B cell (primary cell): ENCODE data around the gene PLXNA3.

Source experiments
- EZH2 ChIP-seq: IDR thresholded peaks from 2 replicates; pipeline ENCODE4 v1.6.1; 2012; ENCODE audit warnings: borderline replicate concordance, low read depth, mild to moderate bottlenecking, moderate library complexity, low read length; ENCODE audit not compliant: insufficient read depth, poor library complexity, severe bottlenecking
- TF ChIP-seq, protein P1 (sequence below): fragments of 200-600 bp; IDR thresholded peaks from one replicate; pipeline ENCODE4 v1.8.0; 2022; ENCODE audit warnings: antibody characterized with exemption, mild to moderate bottlenecking

DNA sequence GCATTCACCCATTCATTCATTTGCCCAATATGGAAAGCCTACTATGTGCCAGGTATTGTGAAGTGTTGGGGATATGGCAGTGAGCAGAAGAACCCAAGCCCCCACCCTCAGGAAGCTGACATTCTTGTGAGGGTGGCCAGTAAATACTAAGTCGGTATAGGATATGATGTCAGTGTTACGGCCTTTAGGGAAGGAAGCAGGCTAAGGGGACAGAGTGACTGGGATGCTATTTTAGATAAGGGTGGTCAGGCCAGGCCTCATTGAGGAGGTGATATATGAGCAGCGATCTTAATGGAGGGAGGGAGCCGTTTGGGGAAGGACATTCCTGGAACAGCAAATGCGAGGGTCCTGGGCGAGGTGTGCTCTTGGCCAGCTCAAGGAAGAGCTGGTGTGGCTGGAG lies 27.6 kb upstream of the PLXNA3 start:
- TF ChIP-seq, protein P1, sequence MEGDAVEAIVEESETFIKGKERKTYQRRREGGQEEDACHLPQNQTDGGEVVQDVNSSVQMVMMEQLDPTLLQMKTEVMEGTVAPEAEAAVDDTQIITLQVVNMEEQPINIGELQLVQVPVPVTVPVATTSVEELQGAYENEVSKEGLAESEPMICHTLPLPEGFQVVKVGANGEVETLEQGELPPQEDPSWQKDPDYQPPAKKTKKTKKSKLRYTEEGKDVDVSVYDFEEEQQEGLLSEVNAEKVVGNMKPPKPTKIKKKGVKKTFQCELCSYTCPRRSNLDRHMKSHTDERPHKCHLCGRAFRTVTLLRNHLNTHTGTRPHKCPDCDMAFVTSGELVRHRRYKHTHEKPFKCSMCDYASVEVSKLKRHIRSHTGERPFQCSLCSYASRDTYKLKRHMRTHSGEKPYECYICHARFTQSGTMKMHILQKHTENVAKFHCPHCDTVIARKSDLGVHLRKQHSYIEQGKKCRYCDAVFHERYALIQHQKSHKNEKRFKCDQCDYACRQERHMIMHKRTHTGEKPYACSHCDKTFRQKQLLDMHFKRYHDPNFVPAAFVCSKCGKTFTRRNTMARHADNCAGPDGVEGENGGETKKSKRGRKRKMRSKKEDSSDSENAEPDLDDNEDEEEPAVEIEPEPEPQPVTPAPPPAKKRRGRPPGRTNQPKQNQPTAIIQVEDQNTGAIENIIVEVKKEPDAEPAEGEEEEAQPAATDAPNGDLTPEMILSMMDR = no peak
- TF ChIP-seq EZH2 = no peak
